IMR-90 (cell line): ENCODE data around the gene COL23A1. TPM values are rescaled to one million over a fixed set of nuclear protein-coding genes. Genes with fewer than 3 reads are reported as not detected.

ENCODE experiments used
- ATAC-seq: fragments of 200-7000 bp; cut with Tn5 transposase; 2 replicates; pipeline ENCODE4 v1.9.1; 2020; ENCODE audit warnings: low read depth, mild to moderate bottlenecking, moderate library complexity
- BruUV-seq: library from RNA; stranded (reverse); fragments of 400-500 nt; replicated peaks from 2 replicates; lab custom pipeline; 2021; lab: Mats Ljungman, UMichigan
- CTCF ChIA-PET: fragments of 300-600 bp; formaldehyde crosslinking; extraction: SDS; loops from one replicate; lab custom pipeline; 2021; ENCODE audit warnings: antibody characterized with exemption; lab: Yijun Ruan, JAX
- POLR2A ChIA-PET: fragments of 300-600 bp; sonication (Branson Sonifier 250); formaldehyde crosslinking; loops from one replicate; lab custom pipeline; 2022; ENCODE audit warnings: antibody characterized with exemption; ENCODE audit not compliant: unreplicated experiment; lab: Charles Lee
- DNase-seq: peaks from one replicate; pipeline ENCODE4 v3.0.0; 2013
- H2AFZ ChIP-seq: replicated peaks from 2 replicates; pipeline ENCODE3; 2013; ENCODE audit warnings: low read length, mild to moderate bottlenecking; ENCODE audit not compliant: poor library complexity
- H2AK5ac ChIP-seq: 2 replicates; pipeline ENCODE4 v1.6.1; 2013; ENCODE audit warnings: low read depth, low read length, inconsistent platforms
- H2AK9ac ChIP-seq: replicated peaks from 2 replicates; pipeline ENCODE3; 2013; ENCODE audit warnings: mild to moderate bottlenecking, low read depth, low read length, moderate library complexity; ENCODE audit not compliant: poor library complexity
- H2BK120ac ChIP-seq: 2 replicates; pipeline ENCODE4 v1.6.1; 2013; ENCODE audit warnings: low read depth, low read length, inconsistent platforms
- H2BK15ac ChIP-seq: 3 replicates; pipeline ENCODE4 v1.6.1; 2013; ENCODE audit warnings: low read depth, low read length, inconsistent platforms
- H2BK20ac ChIP-seq: 2 replicates; pipeline ENCODE4 v1.6.1; 2013; ENCODE audit warnings: low read depth, mild to moderate bottlenecking, inconsistent platforms, low read length, moderate library complexity
- H2BK5ac ChIP-seq: 2 replicates; pipeline ENCODE4 v1.6.1; 2013; ENCODE audit warnings: mild to moderate bottlenecking, low read depth, low read length, inconsistent platforms; ENCODE audit not compliant: poor library complexity, severe bottlenecking
- H3K14ac ChIP-seq: replicated peaks from 2 replicates; pipeline ENCODE4 v1.6.1; 2013; ENCODE audit warnings: low read depth, low read length, inconsistent platforms
- H3K18ac ChIP-seq: 2 replicates; pipeline ENCODE4 v1.6.1; 2013; ENCODE audit warnings: low read depth, low read length, control low read depth
- H3K23ac ChIP-seq: 2 replicates; pipeline ENCODE4 v1.6.1; 2013; ENCODE audit warnings: low read depth, low read length, inconsistent platforms
- H3K27ac ChIP-seq: 2 replicates; pipeline ENCODE4 v1.5.1; 2013; ENCODE audit warnings: mild to moderate bottlenecking, control low read depth, low read length; ENCODE audit not compliant: insufficient read depth
- H3K27me3 ChIP-seq: 2 replicates; pipeline ENCODE4 v1.6.1; 2013; ENCODE audit warnings: low read length; ENCODE audit not compliant: control insufficient read depth, insufficient read depth
- H3K36me3 ChIP-seq: 2 replicates; pipeline ENCODE4 v1.6.1; 2013; ENCODE audit warnings: low read length, mixed read lengths; ENCODE audit not compliant: control insufficient read depth, insufficient read depth
- H3K4ac ChIP-seq: 2 replicates; pipeline ENCODE4 v1.6.1; 2013; ENCODE audit warnings: low read depth, low read length, inconsistent platforms
- H3K4me1 ChIP-seq: 2 replicates; pipeline ENCODE4 v1.6.1; 2013; ENCODE audit warnings: low read length, mixed read lengths; ENCODE audit not compliant: control insufficient read depth, insufficient read depth
- H3K4me2 ChIP-seq: 2 replicates; pipeline ENCODE4 v1.6.1; 2013; ENCODE audit warnings: low read depth, mild to moderate bottlenecking, control low read depth, low read length, moderate library complexity
- H3K4me3 ChIP-seq: 2 replicates; pipeline ENCODE4 v1.5.1; 2013; ENCODE audit warnings: low read depth, mild to moderate bottlenecking, control low read depth, low read length, moderate library complexity; ENCODE audit not compliant: insufficient read depth
- H3K56ac ChIP-seq: 2 replicates; pipeline ENCODE4 v1.6.1; 2013; ENCODE audit warnings: low read length, inconsistent platforms; ENCODE audit not compliant: insufficient read depth; ENCODE audit errors: extremely low read depth
- H3K79me1 ChIP-seq, 2 experiments: 2 replicates each; pipeline ENCODE4 v1.6.1; 2013; ENCODE audit warnings: low read length in 2 of 2, inconsistent platforms in 1 of 2, low read depth in 1 of 2
- H3K9ac ChIP-seq: 2 replicates; pipeline ENCODE4 v1.6.1; 2013; ENCODE audit warnings: low read depth, low read length, control low read depth
- H3K9me1 ChIP-seq: 2 replicates; pipeline ENCODE4 v1.6.1; 2013; ENCODE audit warnings: low read length, inconsistent platforms; ENCODE audit not compliant: insufficient read depth
- H3K9me3 ChIP-seq: 2 replicates; pipeline ENCODE4 v1.6.1; 2013; ENCODE audit warnings: low read length; ENCODE audit not compliant: control insufficient read depth, insufficient read depth
- H4K20me1 ChIP-seq: 2 replicates; pipeline ENCODE4 v1.6.1; 2013; ENCODE audit warnings: low read length, inconsistent platforms; ENCODE audit not compliant: insufficient read depth
- H4K5ac ChIP-seq: 2 replicates; pipeline ENCODE4 v1.6.1; 2013; ENCODE audit warnings: mild to moderate bottlenecking, low read depth, low read length, control low read depth
- H4K8ac ChIP-seq, 2 experiments: 2 replicates each; pipeline ENCODE4 v1.6.1; 2013; ENCODE audit warnings: low read depth in 2 of 2, low read length in 2 of 2, control low read depth in 1 of 2, inconsistent platforms in 1 of 2
- H4K91ac ChIP-seq: 2 replicates; pipeline ENCODE4 v1.6.1; 2013; ENCODE audit warnings: low read depth, low read length, inconsistent platforms; ENCODE audit not compliant: insufficient read depth
- CEBPB ChIP-seq: IDR thresholded peaks from 2 replicates; pipeline ENCODE4 v1.6.1; 2012; ENCODE audit warnings: low read depth, low read length, improper control_type of control experiment
- CHD1 ChIP-seq: IDR thresholded peaks from 2 replicates; pipeline ENCODE4 v1.6.1; 2012; ENCODE audit warnings: low read depth, low read length, improper control_type of control experiment
- MAFK ChIP-seq: IDR thresholded peaks from 2 replicates; pipeline ENCODE4 v1.6.1; 2012; ENCODE audit warnings: low read depth, low read length, improper control_type of control experiment
- MXI1 ChIP-seq: IDR thresholded peaks from 2 replicates; pipeline ENCODE4 v1.6.1; 2012; ENCODE audit warnings: low read depth, mild to moderate bottlenecking, low read length, moderate library complexity, borderline replicate concordance
- NFE2L2 ChIP-seq: fragments of 150-350 bp; IDR thresholded peaks from 2 replicates; pipeline ENCODE4 v1.6.1; 2016; ENCODE audit warnings: low read depth, mild to moderate bottlenecking, low read length
- POLR2A ChIP-seq: IDR thresholded peaks from 2 replicates; pipeline ENCODE4 v1.6.1; 2012; ENCODE audit warnings: mild to moderate bottlenecking, low read depth, low read length
- RFX5 ChIP-seq: IDR thresholded peaks from 2 replicates; pipeline ENCODE4 v1.8.0; 2012; ENCODE audit warnings: low read depth, mild to moderate bottlenecking, low read length, moderate library complexity
- WGBS, 2 experiments: methylation state at CpG; one replicate each; pipeline versions ENCODE4 v1.1.5 to v1.1.7; 2013; ENCODE audit warnings: missing lambda C conversion rate in 2 of 2; ENCODE audit not compliant: insufficient read length in 1 of 2; ENCODE audit errors: extremely low coverage in 2 of 2; 5-methylcytosine and 5-hydroxymethylcytosine counted together
- dilution Hi-C: fragments of 300-500 bp; cut with HindIII; formaldehyde crosslinking; loops from one replicate; pipeline ENCODE4 v1.14.3; 2018; ENCODE audit warnings: low sequenced_read_pairs; ENCODE audit not compliant: unreplicated experiment
- in situ Hi-C: fragments of 300-500 bp; cut with MboI; formaldehyde crosslinking; loops from 3 replicates; pipeline ENCODE4 v1.14.3; 2019; ENCODE audit warnings: low sequenced_read_pairs, inconsistent platforms, mixed read lengths
- intact Hi-C: fragments of 100-400 bp; cut with micrococcal nuclease; formaldehyde crosslinking; loops from 2 replicates; pipeline ENCODE4 v1.10.0; 2022
- polyA plus RNA-seq, 3 experiments: library from polyadenylated mRNA; depleted of rRNA; stranded (reverse); fragments of >200 nt; gene quantifications; 2 replicates each; pipeline ENCODE4 v1.2.3, GENCODE V29; 2012; ENCODE audit warnings: low replicate concordance in 1 of 3
- total RNA-seq: library from RNA; depleted of rRNA; stranded (reverse); fragments of >200 nt; gene quantifications from 2 replicates; pipeline ENCODE4 v1.2.3, GENCODE V29; 2012
- TF ChIP-seq, protein P1 (sequence below): fragments of 150-350 bp; IDR thresholded peaks from 2 replicates; pipeline ENCODE4 v1.6.1; 2017; ENCODE audit warnings: mild to moderate bottlenecking, antibody characterized with exemption, low read length, low read depth
- TF ChIP-seq, protein P2 (sequence below): conservative IDR thresholded peaks from 2 replicates; pipeline ENCODE4 v1.5.1; 2012; ENCODE audit warnings: mild to moderate bottlenecking, low read depth, low read length, improper control_type of control experiment

The COL23A1 gene
- total and polyA plus RNA-seq, 2 of the 4 experiments (the other 2 are of a cell fraction): not detected

DNA sequence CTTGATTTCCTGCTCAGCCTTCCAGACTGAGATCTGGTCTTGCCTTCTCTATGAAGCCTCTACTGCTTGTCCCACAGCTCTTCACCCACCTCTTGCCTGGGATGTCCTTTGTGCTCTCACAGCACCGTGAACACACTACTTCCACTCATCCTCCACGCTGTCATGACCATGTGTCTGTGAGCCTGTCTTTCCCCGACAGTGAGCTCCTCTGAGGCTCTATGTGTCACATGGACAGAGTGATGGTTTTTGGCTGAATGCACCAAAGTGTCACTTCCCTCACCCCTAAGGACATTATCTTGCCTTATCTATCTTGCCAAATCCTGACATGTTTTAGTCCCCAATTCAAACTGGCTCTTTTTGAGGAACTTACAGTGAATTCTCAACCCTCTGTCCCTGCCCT, 368.9 kb downstream of the COL23A1 start:
- ChIA-PET CTCF (no interaction called here), POLR2A (no interaction called here)
- in situ Hi-C loops (no loop called here), dilution Hi-C loops (no loop called here), intact Hi-C loops (no loop called here)
- H3K27ac ChIP-seq: no peak overlapping the region
- no peak for DNase-seq
- H2BK120ac ChIP-seq: no peak overlapping the region
- no peak overlapping the region for H2AFZ ChIP-seq
- no peaks in the 10 kb centered on the region for H3K4me1 ChIP-seq
- WGBS, 2 experiments: no CpG with 5 or more reads among the region's 3 CpGs
- H3K9me3 ChIP-seq: no peaks in the 10 kb centered on the region
- peaks cover 3 to 37% of the 10 kb centered on the region in 2 experiments; a peak in 3 of 4 replicates for H3K79me1 ChIP-seq
- no peak overlapping the region for H3K9ac ChIP-seq
- no peak overlapping the region for H4K5ac ChIP-seq
- ATAC-seq: no peak
- H3K4ac ChIP-seq: no peak overlapping the region
- no peak overlapping the region for H2BK15ac ChIP-seq
- TF ChIP-seq, protein P1, sequence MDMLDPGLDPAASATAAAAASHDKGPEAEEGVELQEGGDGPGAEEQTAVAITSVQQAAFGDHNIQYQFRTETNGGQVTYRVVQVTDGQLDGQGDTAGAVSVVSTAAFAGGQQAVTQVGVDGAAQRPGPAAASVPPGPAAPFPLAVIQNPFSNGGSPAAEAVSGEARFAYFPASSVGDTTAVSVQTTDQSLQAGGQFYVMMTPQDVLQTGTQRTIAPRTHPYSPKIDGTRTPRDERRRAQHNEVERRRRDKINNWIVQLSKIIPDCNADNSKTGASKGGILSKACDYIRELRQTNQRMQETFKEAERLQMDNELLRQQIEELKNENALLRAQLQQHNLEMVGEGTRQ: no peak
- no peak for TF ChIP-seq RFX5
- TF ChIP-seq MXI1: no peak
- 0 out of 2 replicates have a peak, but pooled peaks have one; percentile 2 for TF ChIP-seq POLR2A
- no peak for TF ChIP-seq CEBPB
- TF ChIP-seq, protein P2, sequence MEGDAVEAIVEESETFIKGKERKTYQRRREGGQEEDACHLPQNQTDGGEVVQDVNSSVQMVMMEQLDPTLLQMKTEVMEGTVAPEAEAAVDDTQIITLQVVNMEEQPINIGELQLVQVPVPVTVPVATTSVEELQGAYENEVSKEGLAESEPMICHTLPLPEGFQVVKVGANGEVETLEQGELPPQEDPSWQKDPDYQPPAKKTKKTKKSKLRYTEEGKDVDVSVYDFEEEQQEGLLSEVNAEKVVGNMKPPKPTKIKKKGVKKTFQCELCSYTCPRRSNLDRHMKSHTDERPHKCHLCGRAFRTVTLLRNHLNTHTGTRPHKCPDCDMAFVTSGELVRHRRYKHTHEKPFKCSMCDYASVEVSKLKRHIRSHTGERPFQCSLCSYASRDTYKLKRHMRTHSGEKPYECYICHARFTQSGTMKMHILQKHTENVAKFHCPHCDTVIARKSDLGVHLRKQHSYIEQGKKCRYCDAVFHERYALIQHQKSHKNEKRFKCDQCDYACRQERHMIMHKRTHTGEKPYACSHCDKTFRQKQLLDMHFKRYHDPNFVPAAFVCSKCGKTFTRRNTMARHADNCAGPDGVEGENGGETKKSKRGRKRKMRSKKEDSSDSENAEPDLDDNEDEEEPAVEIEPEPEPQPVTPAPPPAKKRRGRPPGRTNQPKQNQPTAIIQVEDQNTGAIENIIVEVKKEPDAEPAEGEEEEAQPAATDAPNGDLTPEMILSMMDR: no peak
- no peak for TF ChIP-seq NFE2L2
- no peak for TF ChIP-seq CHD1
- TF ChIP-seq MAFK: no peak
- no peak overlapping the region for H4K8ac ChIP-seq
- no peaks in the 10 kb centered on the region for H3K27me3 ChIP-seq
- no peak overlapping the region for H2AK9ac ChIP-seq
- no peak overlapping the region for H3K56ac ChIP-seq
- H3K9me1 ChIP-seq: peaks cover 17% of the 10 kb centered on the region
- H2BK20ac ChIP-seq: no peak overlapping the region
- H3K4me2 ChIP-seq: no peak overlapping the region
- H4K20me1 ChIP-seq: peaks cover 9% of the 10 kb centered on the region; the same call in 1 of the 2 replicates
- H3K18ac ChIP-seq: no peak overlapping the region
- no peak overlapping the region for H3K14ac ChIP-seq
- peak overlapping the region; percentile 4; the same call in 1 of the 2 replicates for H3K23ac ChIP-seq
- H3K36me3 ChIP-seq: peaks cover 33% of the 10 kb centered on the region
- no peak overlapping the region for H3K4me3 ChIP-seq
- H2AK5ac ChIP-seq: no peak overlapping the region
- BruUV-seq: no TSS peak
- H2BK5ac ChIP-seq: no peak overlapping the region
- H4K91ac ChIP-seq: no peak overlapping the region
